GM19467 (cell line): ENCODE data around the gene PCNX1.
"Not testable (repeated sequence)": the region's sequence is repeated elsewhere in the genome, so short reads cannot be mapped to it uniquely, and the experiment has no call there.

Experiments used
- ATAC-seq: cut with Tn5 transposase; IDR thresholded peaks from one replicate; pipeline ENCODE4 v1.9.1; 2021; ENCODE audit warnings: mild to moderate bottlenecking, moderate library complexity; ENCODE audit not compliant: unreplicated experiment

PCNX1 gene

GRCh38 chr14:71141701-71142374 lies 234.6 kb downstream of the PCNX1 start:
- ATAC-seq = no peak

DNA sequence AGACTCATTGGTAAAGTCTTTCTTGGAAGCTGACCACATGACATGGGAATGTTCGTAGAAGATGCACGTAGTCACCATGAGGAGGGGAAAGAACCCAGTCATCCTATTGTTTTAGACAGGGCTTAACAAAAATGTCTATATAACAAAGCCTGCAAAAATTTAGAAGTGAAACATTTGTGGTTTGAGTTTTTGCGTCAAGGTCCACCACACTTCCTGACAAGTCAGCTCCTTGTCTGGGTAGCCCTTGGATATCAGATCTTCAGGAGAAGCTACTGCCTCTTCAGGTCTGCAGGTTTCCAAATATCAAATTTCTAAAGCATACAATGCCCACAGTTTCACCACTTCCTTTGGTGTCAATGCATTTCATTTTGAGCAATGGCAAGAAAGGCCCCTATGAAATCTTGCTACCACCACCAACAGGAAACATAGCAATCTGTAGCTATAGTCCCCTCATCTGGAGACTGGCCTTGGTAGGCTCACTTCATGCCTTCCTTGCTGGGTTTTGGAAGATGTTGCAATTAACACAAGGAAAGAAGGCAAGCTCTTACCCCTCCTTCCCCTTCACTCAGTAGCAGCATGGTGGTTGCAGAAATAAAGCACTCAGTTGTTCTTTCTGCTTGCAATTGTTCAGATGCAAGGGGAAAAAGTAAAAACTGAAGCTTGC lies 235.2 kb downstream of the PCNX1 start:
- no peak for ATAC-seq

- ATAC-seq = no peak
These were observed 236.4 kb downstream of the PCNX1 start for GRCh38 chr14:71143381-71144290.

DNA sequence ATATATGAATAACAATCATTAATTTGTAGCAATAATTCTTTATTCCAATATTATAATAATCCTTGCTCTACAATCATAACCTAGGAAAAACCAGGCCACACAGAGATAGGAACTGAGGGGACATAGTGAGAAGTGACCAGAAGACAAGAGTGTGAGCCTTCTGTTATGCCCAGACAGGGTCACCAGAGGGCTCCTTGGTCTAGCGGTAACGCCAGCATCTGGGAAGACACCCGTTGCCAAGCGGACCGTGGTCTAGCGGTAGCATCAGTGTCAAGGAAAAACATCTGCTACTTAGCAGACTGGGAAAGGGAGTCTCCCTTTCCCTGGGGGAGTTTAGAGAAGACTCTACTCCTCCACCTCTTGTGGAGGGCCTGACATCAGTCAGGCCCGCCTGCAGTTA lies 240.1 kb downstream of the PCNX1 start:
- ATAC-seq = not testable (repeated sequence)

GRCh38 chr14:71148627-71149026 lies 241.4 kb downstream of the PCNX1 start:
- no peak for ATAC-seq

DNA sequence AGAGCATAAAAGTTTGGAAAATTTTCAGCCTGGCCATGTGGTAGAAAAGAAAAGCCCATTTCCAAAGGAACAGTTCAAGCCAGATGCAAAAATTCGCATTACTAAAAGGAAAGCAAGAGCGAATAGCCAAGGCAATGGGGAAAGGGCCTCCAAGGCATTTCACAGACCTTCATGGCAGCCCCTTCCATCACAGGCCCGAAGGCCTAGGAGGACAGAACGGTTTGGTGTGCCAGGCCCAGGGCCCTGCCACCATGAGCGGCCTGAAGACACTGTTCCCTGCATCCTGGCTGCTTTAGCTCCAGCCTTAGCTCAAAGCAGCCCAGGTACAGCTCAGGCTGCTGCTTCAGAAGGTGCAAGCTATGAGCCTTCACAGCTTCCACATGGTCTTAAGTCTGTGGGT lies 243.5 kb downstream of the PCNX1 start:
- no peak for ATAC-seq

DNA sequence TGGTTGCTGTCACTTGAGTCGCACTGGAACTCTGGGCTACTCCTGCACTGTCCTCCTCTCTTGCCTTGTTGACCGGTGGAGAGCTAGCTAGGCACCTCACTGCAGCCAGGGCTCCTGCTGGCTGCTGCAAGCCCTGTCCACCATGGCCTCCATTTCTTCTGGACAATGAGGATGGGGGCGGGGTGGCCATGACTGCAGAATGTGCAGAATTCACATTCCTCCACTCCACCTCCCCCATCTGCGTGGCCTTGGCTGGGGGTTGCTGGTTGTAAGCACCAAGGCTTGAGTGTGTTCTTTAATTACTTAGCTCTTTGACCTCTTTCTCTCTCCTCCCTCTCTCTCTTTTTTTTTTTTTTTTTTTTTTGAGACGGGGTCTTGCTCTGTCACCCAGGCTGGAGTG lies 248.5 kb downstream of the PCNX1 start:
- ATAC-seq = no peak

- no peak for ATAC-seq
These were observed 256.0 kb downstream of the PCNX1 start for GRCh38 chr14:71163050-71163841.

DNA sequence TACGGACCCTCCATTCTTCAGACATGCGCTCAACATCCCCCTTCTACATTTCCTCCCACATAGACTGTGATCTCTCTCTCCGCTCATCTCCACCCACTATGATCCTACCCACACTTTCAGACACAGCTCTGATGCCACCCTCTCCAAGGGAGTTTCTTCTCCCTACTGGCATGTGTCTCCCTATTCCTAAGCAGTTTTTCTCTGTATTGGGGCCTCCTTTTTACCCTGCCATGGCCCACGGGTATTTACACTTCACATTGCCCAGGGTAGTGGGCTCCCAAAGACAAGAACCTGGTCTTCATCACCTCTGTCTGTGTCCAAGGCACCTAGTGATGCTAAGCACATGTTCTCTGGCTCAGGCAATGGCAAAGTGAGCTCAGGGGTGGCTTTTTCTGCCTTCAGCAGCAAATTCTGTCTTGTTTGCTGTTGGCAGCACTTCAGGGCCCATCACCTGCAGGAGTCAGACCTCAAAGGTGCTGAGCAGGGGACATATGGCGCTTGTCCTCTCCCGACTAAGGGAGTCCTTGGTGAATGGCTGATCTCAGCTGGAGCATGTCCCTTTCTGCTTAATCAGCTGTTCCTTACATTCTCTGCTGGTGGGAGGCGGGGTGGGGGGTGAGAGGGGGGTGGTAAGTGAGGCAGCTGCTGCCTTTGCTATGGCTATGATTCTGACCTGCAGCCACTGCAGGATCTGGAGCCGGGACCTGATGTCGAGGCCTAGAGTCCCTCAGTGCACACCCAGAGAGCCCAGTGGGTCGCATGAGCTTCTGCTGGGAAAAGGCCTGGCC lies 256.8 kb downstream of the PCNX1 start:
- no peak for ATAC-seq
